Measurements from ENCODE around the gene PCED1B.

DNA sequence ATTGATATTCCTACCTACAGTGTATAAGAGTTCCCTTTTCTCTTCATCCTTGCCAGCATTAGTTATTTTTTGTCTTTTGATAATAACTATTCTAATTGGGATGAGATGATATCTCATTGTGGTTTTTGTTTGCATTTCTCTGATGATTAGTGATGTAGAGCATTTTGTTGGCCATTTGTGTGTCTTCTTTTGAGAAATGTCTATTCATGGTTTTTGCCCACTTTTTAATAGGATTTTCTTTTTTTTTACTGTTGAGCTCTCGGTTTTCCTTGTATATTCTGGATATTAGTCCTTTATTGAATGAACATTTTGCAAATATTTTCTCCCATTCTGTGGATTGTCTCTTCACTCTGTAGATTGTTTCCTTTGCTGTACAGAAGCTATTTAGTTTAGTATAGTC is 79.9 kb downstream of the PCED1B start:
- TF ChIP-seq ZNF670 (tag by site-specific recombination; IDR thresholded peaks at IDR 0.05; ENCODE audit: low read depth) (no peak), KLF16 (tag by site-specific recombination; IDR thresholded peaks at IDR 0.05) (no peak), SP3 (tag by site-specific recombination; IDR thresholded peaks at IDR 0.05) (no peak), KLF10 (tag by site-specific recombination; IDR thresholded peaks at IDR 0.05) (no peak), ZNF266 (tag by site-specific recombination; IDR thresholded peaks at IDR 0.05; ENCODE audit: low read depth) (no peak), ZNF121 (tag by site-specific recombination; IDR thresholded peaks at IDR 0.05) (no peak)

All from HEK293 (cell line).